Stimulated activated memory B cell treated with anti-CD40 and anti-IgM and Interleukin-4, amounts not matched to agents 10 μg/mL and 1 μg/mL and 100 μg/mL, for 72 hours (primary cell): Measurements from ENCODE around the gene EHHADH.

ENCODE experiments used
- ATAC-seq: fragments of 150-1000 bp; cut with Tn5 transposase; 2 replicates; pipeline ENCODE4 v1.10.0; 2021
- H3K27ac Mint-ChIP-seq: one replicate; pipeline ENCODE4 v1.8.0; 2022; ENCODE audit warnings: mild to moderate bottlenecking, mixed read lengths
- H3K27me3 Mint-ChIP-seq: one replicate; pipeline ENCODE4 v1.8.0; 2022; ENCODE audit warnings: mixed read lengths
- H3K36me3 Mint-ChIP-seq: one replicate; pipeline ENCODE4 v1.8.0; 2022; ENCODE audit warnings: mixed read lengths
- H3K4me1 Mint-ChIP-seq: one replicate; pipeline ENCODE4 v1.8.0; 2022; ENCODE audit warnings: mixed read lengths
- H3K4me3 Mint-ChIP-seq: one replicate; pipeline ENCODE4 v1.8.0; 2022; ENCODE audit warnings: mild to moderate bottlenecking, moderate library complexity, mixed read lengths
- H3K9me3 Mint-ChIP-seq: one replicate; pipeline ENCODE4 v1.8.0; 2022; ENCODE audit warnings: mixed read lengths

EHHADH gene

GRCh38 chr3:185215873-185216606, 37.8 kb downstream of the EHHADH start:
- Mint-ChIP-seq H3K4me1 (no peaks in the 10 kb centered on the region), H3K27ac (no peak overlapping the region), H3K4me3 (no peak overlapping the region), H3K27me3 (no peaks in the 10 kb centered on the region), H3K9me3 (no peaks in the 10 kb centered on the region), H3K36me3 (no peaks in the 10 kb centered on the region)
- ATAC-seq: no peak

GRCh38 chr3:185212559-185212958, 41.3 kb downstream of the EHHADH start:
- peaks cover 14% of the 10 kb centered on the region for H3K4me1 Mint-ChIP-seq
- H3K9me3 Mint-ChIP-seq: no peaks in the 10 kb centered on the region
- no peak overlapping the region for H3K4me3 Mint-ChIP-seq
- H3K36me3 Mint-ChIP-seq: no peaks in the 10 kb centered on the region
- no peak overlapping the region for H3K27ac Mint-ChIP-seq
- no peaks in the 10 kb centered on the region for H3K27me3 Mint-ChIP-seq
- ATAC-seq: no peak

GRCh38 chr3:185212086-185212485, 41.8 kb downstream of the EHHADH start:
- no peak overlapping the region for H3K27ac Mint-ChIP-seq
- H3K4me1 Mint-ChIP-seq: peaks cover 19% of the 10 kb centered on the region
- ATAC-seq: no peak
- no peaks in the 10 kb centered on the region for H3K9me3 Mint-ChIP-seq
- H3K36me3 Mint-ChIP-seq: no peaks in the 10 kb centered on the region
- H3K27me3 Mint-ChIP-seq: no peaks in the 10 kb centered on the region
- H3K4me3 Mint-ChIP-seq: no peak overlapping the region

DNA sequence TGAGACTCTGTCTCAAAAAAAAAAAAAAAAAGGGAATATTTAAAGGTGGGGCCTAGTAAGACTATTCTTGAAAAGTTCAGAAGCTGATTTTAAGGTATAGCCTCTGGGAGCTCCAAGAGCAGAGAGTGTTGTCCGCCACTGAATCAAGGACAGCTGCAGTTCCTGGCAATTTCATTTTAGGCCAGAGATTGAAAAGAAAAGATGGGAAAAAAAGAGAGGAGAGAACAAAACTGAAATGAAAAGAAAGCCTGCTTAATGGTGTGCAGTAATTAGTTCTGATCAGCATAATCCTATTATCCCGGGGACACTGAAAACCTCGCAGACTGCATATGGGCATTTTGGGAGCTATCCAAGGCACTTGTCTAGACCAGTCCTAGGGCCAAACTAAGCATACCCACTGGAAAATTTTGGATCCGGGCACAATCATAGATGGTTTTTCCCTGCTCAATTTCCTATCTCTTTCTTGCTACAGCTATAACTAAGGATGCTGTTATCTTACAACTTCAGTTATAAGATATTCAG, 43.2 kb downstream of the EHHADH start:
- H3K4me1 Mint-ChIP-seq: peaks cover 22% of the 10 kb centered on the region
- no peaks in the 10 kb centered on the region for H3K9me3 Mint-ChIP-seq
- H3K4me3 Mint-ChIP-seq: no peak overlapping the region
- H3K27ac Mint-ChIP-seq: no peak overlapping the region
- H3K36me3 Mint-ChIP-seq: no peaks in the 10 kb centered on the region
- ATAC-seq: no peak
- no peaks in the 10 kb centered on the region for H3K27me3 Mint-ChIP-seq

DNA sequence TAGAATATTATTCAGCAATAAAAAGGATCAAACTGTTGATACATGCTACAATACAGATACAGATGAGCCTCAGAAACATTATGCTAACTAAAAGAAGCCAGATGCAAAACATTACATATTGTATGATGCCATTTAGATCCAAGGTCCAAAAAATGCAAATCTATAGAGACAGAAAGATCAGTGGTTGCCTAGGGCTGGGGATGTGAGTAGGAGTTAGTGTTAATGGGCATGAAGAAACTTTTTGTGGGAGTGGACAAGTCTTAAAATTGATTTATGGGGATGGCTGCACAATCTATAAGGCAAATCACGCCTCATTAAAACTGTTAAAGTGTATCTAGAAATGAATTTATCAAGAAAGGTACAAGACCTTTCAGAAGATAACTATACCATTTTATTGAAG, 45.0 kb downstream of the EHHADH start:
- Mint-ChIP-seq H3K27ac (peak overlapping the region; percentile 64), H3K4me1 (peaks cover 22% of the 10 kb centered on the region), H3K9me3 (no peaks in the 10 kb centered on the region), H3K4me3 (no peak overlapping the region), H3K27me3 (no peaks in the 10 kb centered on the region), H3K36me3 (no peaks in the 10 kb centered on the region)
- no peak for ATAC-seq

DNA sequence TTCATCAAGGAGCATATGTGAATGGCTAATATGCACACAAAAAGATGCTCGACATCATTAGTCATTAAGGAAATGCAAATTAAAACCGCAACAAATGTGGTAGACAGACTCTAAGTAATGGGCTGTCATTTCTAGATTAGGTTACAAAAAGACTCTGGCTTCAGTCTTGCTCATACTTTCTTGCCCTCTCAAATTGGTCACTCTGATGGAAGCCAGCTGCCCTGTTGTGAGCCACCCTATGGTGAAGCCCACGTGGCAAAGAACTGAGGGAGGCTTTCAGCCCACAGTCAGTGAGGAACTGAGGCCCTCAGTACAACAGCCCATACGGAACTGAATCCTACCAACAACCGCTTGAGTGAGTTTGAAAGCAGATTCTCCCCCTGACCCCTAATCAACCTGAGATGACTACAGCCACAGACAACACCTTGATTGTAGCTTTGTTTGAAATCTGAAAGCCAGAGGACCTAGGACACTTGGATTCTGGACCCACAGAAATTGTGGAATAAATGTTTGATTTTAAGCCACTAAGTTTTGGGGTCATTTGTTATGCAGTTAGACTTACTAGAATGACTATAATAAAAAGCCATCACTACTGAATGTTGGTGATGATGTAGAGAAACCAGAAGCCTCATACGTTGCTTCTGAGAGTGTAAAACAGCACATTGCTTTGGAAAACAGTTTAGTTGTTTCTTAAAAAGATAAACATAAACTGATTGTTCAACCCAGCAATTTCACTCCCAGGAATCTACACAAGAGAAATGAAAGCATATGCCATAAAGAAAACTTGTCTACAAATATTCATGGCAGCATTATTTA, 45.7 kb downstream of the EHHADH start:
- Mint-ChIP-seq H3K36me3 (peaks cover 6% of the 10 kb centered on the region), H3K4me3 (peak overlapping the region; percentile 50), H3K27ac (peak overlapping the region; percentile 64)

DNA sequence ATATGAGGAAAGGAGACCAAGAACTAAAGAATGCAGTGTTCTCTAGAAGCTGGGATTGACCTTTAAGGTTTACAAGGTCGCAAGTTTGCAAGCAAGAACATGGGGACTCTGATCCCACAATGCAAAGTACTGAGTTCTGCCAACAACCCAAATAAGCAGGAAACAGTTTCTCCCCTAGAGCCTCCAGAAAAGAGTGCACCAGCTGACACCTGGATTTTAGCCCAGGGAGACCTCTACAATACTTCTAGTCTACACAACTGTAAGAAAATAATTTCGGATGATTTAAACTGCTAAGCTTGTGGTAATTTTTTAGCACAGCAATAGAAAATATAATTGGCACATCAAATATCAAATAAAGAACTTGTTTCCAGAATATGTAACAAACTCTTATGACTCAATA, 46.4 kb downstream of the EHHADH start:
- H3K36me3 Mint-ChIP-seq: peaks cover 6% of the 10 kb centered on the region
- H3K27me3 Mint-ChIP-seq: no peaks in the 10 kb centered on the region

More for the DNA sequence above, 45.7 kb downstream of the EHHADH start:
- H3K4me1 Mint-ChIP-seq: peaks cover 22% of the 10 kb centered on the region
- no peaks in the 10 kb centered on the region for H3K27me3 Mint-ChIP-seq
- peak; percentile 99 for ATAC-seq
- H3K9me3 Mint-ChIP-seq: no peaks in the 10 kb centered on the region

GRCh38 chr3:185205865-185206264, 48.0 kb downstream of the EHHADH start:
- peaks cover 9% of the 10 kb centered on the region for H3K36me3 Mint-ChIP-seq
- no peak overlapping the region for H3K27ac Mint-ChIP-seq
- H3K27me3 Mint-ChIP-seq: no peaks in the 10 kb centered on the region
- H3K9me3 Mint-ChIP-seq: no peaks in the 10 kb centered on the region
- no peak overlapping the region for H3K4me3 Mint-ChIP-seq
- peaks cover 22% of the 10 kb centered on the region for H3K4me1 Mint-ChIP-seq
- ATAC-seq: no peak

More for the DNA sequence above, 46.4 kb downstream of the EHHADH start:
- peak overlapping the region; percentile 64 for H3K27ac Mint-ChIP-seq
- H3K9me3 Mint-ChIP-seq: no peaks in the 10 kb centered on the region
- no peak overlapping the region for H3K4me3 Mint-ChIP-seq
- no peak for ATAC-seq
- H3K4me1 Mint-ChIP-seq: peaks cover 22% of the 10 kb centered on the region

DNA sequence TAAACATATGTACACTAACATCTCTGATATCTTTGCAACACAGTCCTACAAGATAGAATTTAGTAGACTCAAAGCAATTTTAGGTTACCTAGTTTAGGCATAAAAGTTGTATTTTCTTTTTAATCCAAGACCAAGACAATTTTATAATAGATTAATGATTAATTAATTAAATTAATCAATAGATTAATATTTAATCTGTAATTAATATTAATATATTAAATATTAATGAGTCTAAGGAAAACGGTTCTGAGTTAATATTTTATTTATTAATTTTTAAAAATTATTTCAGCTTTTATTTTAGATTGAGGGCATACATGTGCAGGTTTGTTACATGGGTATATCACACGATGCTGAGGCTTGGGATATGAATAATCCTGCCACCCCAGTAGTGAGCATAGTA, 49.0 kb downstream of the EHHADH start:
- H3K27me3 Mint-ChIP-seq: no peaks in the 10 kb centered on the region
- ATAC-seq: no peak
- H3K4me3 Mint-ChIP-seq: no peak overlapping the region
- peaks cover 13% of the 10 kb centered on the region for H3K36me3 Mint-ChIP-seq
- no peak overlapping the region for H3K27ac Mint-ChIP-seq
- H3K4me1 Mint-ChIP-seq: peaks cover 22% of the 10 kb centered on the region
- H3K9me3 Mint-ChIP-seq: no peaks in the 10 kb centered on the region

DNA sequence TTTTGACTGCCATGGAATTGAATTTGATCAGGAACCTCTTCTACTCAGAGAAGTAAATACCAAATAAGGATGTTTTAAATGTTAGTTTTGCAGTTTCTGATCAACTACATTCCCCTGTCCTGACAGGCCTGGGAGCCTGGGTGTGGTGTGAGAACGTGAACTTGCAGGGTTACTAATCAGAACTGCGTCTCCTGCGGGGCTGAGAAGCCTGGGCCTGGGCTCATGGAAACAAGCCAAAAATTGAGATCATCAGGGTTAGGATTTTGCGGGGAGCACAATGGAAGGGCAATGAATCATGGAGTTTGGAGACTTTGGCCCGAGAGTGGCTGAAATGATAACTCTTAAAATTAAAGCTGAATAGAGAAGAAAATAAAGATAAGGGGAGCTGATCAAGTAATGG, 53.2 kb downstream of the EHHADH start:
- no peak overlapping the region for H3K4me3 Mint-ChIP-seq
- no peaks in the 10 kb centered on the region for H3K9me3 Mint-ChIP-seq
- no peak overlapping the region for H3K27ac Mint-ChIP-seq
- H3K27me3 Mint-ChIP-seq: no peaks in the 10 kb centered on the region
- H3K4me1 Mint-ChIP-seq: no peaks in the 10 kb centered on the region
- peaks cover 13% of the 10 kb centered on the region for H3K36me3 Mint-ChIP-seq
- ATAC-seq: no peak

GRCh38 chr3:185199671-185200070, 54.2 kb downstream of the EHHADH start:
- Mint-ChIP-seq H3K4me3 (no peak overlapping the region), H3K27me3 (no peaks in the 10 kb centered on the region), H3K9me3 (peaks cover 4% of the 10 kb centered on the region), H3K4me1 (no peaks in the 10 kb centered on the region), H3K27ac (no peak overlapping the region), H3K36me3 (peaks cover 16% of the 10 kb centered on the region)
- ATAC-seq: no peak

DNA sequence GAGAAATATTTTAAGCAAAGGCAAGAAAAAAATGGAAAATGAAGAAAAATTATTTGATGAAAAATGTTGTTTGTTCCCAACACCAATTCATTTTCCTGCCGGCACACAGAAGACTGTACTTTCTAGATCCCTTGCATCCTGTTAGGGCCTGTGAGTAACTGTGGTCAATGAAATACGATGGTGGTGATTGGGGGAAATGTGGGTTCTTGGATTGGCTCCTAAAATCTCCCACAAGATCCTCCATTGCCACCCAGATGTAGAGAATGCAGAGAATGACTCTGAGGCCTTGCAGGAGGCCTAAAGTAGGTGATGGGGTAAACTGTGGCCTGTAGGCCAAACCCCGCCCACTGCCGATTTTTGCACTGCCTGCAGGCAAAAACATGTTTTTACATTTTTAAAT, 54.6 kb downstream of the EHHADH start:
- Mint-ChIP-seq H3K4me1 (no peaks in the 10 kb centered on the region), H3K27me3 (no peaks in the 10 kb centered on the region), H3K27ac (no peak overlapping the region), H3K9me3 (peaks cover 4% of the 10 kb centered on the region), H3K36me3 (peaks cover 16% of the 10 kb centered on the region), H3K4me3 (no peak overlapping the region)
- ATAC-seq: no peak

DNA sequence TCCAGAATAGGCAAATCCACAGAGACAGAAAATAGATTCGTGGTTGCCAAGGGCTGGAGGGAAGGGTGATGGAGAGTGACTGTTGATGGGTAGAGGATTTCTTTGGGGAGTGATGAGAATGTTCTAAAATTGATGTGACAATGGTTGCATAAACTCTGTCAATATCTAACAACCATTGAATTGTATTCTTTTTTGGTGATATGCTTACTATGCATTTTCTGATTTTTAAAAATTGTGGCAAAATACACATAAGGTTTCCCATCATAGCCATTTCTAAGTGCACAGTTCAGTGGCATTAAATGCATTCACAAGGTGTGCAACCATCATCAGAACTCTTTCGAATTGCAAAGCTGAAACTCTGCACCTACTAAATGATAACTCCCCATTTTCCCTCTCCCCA, 56.8 kb downstream of the EHHADH start:
- Mint-ChIP-seq H3K4me1 (no peaks in the 10 kb centered on the region), H3K36me3 (peaks cover 18% of the 10 kb centered on the region), H3K4me3 (no peak overlapping the region), H3K9me3 (peaks cover 4% of the 10 kb centered on the region), H3K27me3 (peaks cover 8% of the 10 kb centered on the region), H3K27ac (no peak overlapping the region)
- no peak for ATAC-seq

- Mint-ChIP-seq H3K27me3 (peaks cover 8% of the 10 kb centered on the region), H3K27ac (no peak overlapping the region), H3K36me3 (peaks cover 12% of the 10 kb centered on the region), H3K4me3 (no peak overlapping the region), H3K9me3 (peaks cover 4% of the 10 kb centered on the region), H3K4me1 (no peaks in the 10 kb centered on the region)
- ATAC-seq: no peak
These were observed 58.2 kb downstream of the EHHADH start for GRCh38 chr3:185195652-185196051.

GRCh38 chr3:185188816-185189215, 65.0 kb downstream of the EHHADH start:
- H3K4me3 Mint-ChIP-seq: no peak overlapping the region

GRCh38 chr3:185187391-185187790, 66.5 kb downstream of the EHHADH start:
- no peak overlapping the region for H3K27ac Mint-ChIP-seq
- no peak overlapping the region for H3K4me3 Mint-ChIP-seq
- no peaks in the 10 kb centered on the region for H3K36me3 Mint-ChIP-seq
- no peaks in the 10 kb centered on the region for H3K4me1 Mint-ChIP-seq
- no peaks in the 10 kb centered on the region for H3K27me3 Mint-ChIP-seq
- ATAC-seq: no peak
- H3K9me3 Mint-ChIP-seq: no peaks in the 10 kb centered on the region

More at GRCh38 chr3:185188816-185189215, 65.0 kb downstream of the EHHADH start:
- no peak overlapping the region for H3K27ac Mint-ChIP-seq
- ATAC-seq: no peak
- no peaks in the 10 kb centered on the region for H3K4me1 Mint-ChIP-seq
- peaks cover 8% of the 10 kb centered on the region for H3K27me3 Mint-ChIP-seq
- peaks cover 7% of the 10 kb centered on the region for H3K36me3 Mint-ChIP-seq
- no peaks in the 10 kb centered on the region for H3K9me3 Mint-ChIP-seq
